Transverse colon (tissue), 4 donors: Measurements from ENCODE around the gene CCT5.

Source experiments
- EP300 ChIP-seq: sonication (generic); formaldehyde crosslinking; IDR thresholded peaks from one replicate; pipeline ENCODE4 v1.6.1; 2017; ENCODE audit warnings: antibody characterized with exemption, low read depth
- POLR2A ChIP-seq: fragments of 450-650 bp; IDR thresholded peaks from one replicate; pipeline ENCODE4 v1.6.1; 2016; ENCODE audit warnings: antibody characterized with exemption, mild to moderate bottlenecking, moderate library complexity
- POLR2AphosphoS5 ChIP-seq, 3 donors: sonication (generic); formaldehyde crosslinking; IDR thresholded peaks; one replicate each; pipeline ENCODE4 v1.6.1; 2016; ENCODE audit warnings: antibody characterized with exemption in 3 of 3
- TF ChIP-seq, protein P1 (sequence below), 5 experiments: fragments of 200-600 bp in 3 of 5; fragments of 450-650 bp in 2 of 5; sonication (generic) in 3 of 5; IDR thresholded peaks; 1 replicate in 2 of 5; 2 replicates in 3 of 5; pipeline ENCODE4 v1.5.1; 2016 to 2017; ENCODE audit warnings: antibody characterized with exemption in 5 of 5, inconsistent platforms in 3 of 5, mild to moderate bottlenecking in 2 of 5, moderate library complexity in 1 of 5

DNA sequence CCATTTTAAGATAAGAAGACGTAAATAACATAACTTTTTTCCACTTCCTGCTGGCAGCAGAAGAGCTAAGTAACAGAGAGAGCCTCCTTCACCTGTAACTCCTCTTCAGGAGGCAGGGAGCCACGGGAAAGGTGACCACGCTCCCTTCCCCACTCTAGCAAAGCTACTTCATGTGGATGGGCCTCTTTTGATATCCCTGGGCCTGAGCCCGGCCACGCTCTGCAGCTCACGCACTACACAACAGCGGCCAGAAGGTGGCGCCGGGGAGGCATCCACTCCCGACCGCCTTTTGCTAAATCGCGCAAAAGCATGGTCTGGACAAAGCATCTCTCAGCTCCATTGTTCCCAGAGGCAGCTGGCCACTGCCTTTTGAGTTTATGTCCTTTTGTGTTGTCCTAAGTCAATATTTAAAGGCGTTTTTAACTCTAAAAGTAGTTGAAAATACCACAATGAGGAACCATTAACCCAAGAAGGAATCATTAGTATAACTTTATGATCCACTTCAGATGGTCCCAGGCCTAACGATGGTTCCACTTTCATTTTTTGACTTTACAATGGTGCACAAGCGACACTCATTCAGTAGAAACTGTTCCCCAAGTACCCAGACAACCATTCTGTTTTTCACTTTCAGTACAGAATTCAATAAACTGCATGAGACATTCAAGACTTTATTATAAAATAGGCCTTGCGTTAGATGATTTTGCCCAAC lies 34.0 kb downstream of the CCT5 start:
- TF ChIP-seq POLR2A (no peak), POLR2AphosphoS5 (IDR thresholded peaks at IDR 0.05) (peak in 1 of 3 donors; percentile 30), EP300 (no peak)
- TF ChIP-seq, protein P1, sequence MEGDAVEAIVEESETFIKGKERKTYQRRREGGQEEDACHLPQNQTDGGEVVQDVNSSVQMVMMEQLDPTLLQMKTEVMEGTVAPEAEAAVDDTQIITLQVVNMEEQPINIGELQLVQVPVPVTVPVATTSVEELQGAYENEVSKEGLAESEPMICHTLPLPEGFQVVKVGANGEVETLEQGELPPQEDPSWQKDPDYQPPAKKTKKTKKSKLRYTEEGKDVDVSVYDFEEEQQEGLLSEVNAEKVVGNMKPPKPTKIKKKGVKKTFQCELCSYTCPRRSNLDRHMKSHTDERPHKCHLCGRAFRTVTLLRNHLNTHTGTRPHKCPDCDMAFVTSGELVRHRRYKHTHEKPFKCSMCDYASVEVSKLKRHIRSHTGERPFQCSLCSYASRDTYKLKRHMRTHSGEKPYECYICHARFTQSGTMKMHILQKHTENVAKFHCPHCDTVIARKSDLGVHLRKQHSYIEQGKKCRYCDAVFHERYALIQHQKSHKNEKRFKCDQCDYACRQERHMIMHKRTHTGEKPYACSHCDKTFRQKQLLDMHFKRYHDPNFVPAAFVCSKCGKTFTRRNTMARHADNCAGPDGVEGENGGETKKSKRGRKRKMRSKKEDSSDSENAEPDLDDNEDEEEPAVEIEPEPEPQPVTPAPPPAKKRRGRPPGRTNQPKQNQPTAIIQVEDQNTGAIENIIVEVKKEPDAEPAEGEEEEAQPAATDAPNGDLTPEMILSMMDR (IDR thresholded peaks at IDR 0.05) = peak; percentile 87 to 95 (median 93)
